Keratinocyte (primary cell): ENCODE results near the gene ARHGAP31.

Experiments
- EZH2 ChIP-seq: IDR thresholded peaks from one replicate; pipeline ENCODE4 v1.6.1; 2012; ENCODE audit warnings: inconsistent platforms, mild to moderate bottlenecking, low read length, moderate library complexity
- TF ChIP-seq, protein P1 (sequence below), 3 experiments: IDR thresholded peaks in 1 of 3; conservative IDR thresholded peaks in 1 of 3; optimal IDR thresholded peaks in 1 of 3; 2 replicates in 2 of 3; 3 replicates in 1 of 3; pipeline versions ENCODE3 to v1.5.1; 2011; ENCODE audit warnings: low read length in 3 of 3, mild to moderate bottlenecking in 3 of 3, moderate library complexity in 2 of 3, control low read depth in 1 of 3, inconsistent platforms in 1 of 3; ENCODE audit not compliant: insufficient read depth in 2 of 3; ENCODE audit errors: extremely low read depth in 1 of 3

DNA sequence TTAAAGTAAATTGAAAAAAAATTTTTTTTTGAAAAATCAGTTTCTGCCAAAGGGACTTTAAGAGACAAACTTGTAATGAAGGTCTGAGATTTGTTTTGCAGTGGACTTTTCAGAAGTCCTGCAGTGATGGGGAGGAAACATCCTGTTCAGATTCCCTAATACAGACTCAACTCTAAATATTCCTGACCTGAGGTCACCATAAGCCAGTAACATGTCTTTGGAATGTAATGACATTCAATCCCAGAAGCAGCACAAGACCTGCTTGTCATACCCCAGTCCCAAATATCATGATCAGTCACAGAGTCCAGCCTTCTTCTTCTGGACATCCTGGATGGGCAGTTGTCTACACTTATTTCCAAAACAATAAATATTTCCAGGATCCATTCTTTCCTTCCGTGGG, 115.7 kb downstream of the ARHGAP31 start:
- TF ChIP-seq, protein P1, sequence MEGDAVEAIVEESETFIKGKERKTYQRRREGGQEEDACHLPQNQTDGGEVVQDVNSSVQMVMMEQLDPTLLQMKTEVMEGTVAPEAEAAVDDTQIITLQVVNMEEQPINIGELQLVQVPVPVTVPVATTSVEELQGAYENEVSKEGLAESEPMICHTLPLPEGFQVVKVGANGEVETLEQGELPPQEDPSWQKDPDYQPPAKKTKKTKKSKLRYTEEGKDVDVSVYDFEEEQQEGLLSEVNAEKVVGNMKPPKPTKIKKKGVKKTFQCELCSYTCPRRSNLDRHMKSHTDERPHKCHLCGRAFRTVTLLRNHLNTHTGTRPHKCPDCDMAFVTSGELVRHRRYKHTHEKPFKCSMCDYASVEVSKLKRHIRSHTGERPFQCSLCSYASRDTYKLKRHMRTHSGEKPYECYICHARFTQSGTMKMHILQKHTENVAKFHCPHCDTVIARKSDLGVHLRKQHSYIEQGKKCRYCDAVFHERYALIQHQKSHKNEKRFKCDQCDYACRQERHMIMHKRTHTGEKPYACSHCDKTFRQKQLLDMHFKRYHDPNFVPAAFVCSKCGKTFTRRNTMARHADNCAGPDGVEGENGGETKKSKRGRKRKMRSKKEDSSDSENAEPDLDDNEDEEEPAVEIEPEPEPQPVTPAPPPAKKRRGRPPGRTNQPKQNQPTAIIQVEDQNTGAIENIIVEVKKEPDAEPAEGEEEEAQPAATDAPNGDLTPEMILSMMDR (optimal IDR thresholded peaks at IDR 0.05 in 1 of 3, IDR thresholded peaks at IDR 0.05 in 1 of 3, conservative IDR thresholded peaks at IDR 0.05 in 1 of 3; ENCODE audit: extremely low read depth in 1 of 3, insufficient read depth in 2 of 3, low read length in 3 of 3): no peak
- TF ChIP-seq EZH2: no peak
